Hepatocyte (in vitro differentiated cells): ENCODE results near the gene NOS3. TPM values are rescaled to one million over a fixed set of nuclear protein-coding genes. Genes with fewer than 3 reads are reported as not detected.

ENCODE experiments used
- DNase-seq: peaks from one replicate; pipeline ENCODE4 v3.0.0-alpha.2; 2016; ENCODE audit warnings: low spot score
- H2AFZ ChIP-seq: fragments of 200-600 bp; sonication (generic); 2 replicates; pipeline ENCODE4 v1.6.0; 2016; ENCODE audit warnings: antibody characterized with exemption, mild to moderate bottlenecking
- H3K27ac ChIP-seq: fragments of 200-600 bp; sonication (generic); 2 replicates; pipeline ENCODE4 v1.5.1; 2016; ENCODE audit warnings: mild to moderate bottlenecking
- H3K27me3 ChIP-seq: fragments of 200-600 bp; sonication (generic); 2 replicates; pipeline ENCODE4 v1.6.1; 2016
- H3K36me3 ChIP-seq: fragments of 200-600 bp; sonication (generic); replicated peaks from 2 replicates; pipeline ENCODE4 v1.5.1; 2016; ENCODE audit warnings: low read depth; ENCODE audit not compliant: insufficient read depth
- H3K4me1 ChIP-seq: fragments of 200-600 bp; sonication (generic); 2 replicates; pipeline ENCODE4 v1.5.1; 2016; ENCODE audit warnings: mild to moderate bottlenecking, moderate library complexity; ENCODE audit not compliant: insufficient read depth
- H3K4me2 ChIP-seq: fragments of 200-600 bp; sonication (generic); 2 replicates; pipeline ENCODE4 v1.6.0; 2016
- H3K4me3 ChIP-seq: fragments of 200-600 bp; sonication (generic); 2 replicates; pipeline ENCODE4 v1.5.1; 2016; ENCODE audit warnings: mild to moderate bottlenecking
- H3K79me2 ChIP-seq: fragments of 200-600 bp; sonication (generic); 2 replicates; pipeline ENCODE4 v1.6.0; 2017; ENCODE audit warnings: mild to moderate bottlenecking
- H3K9me2 ChIP-seq: fragments of 200-600 bp; sonication (generic); replicated peaks from 2 replicates; pipeline ENCODE4 v1.6.0; 2017; ENCODE audit warnings: mild to moderate bottlenecking; ENCODE audit not compliant: insufficient read depth
- H3K9me3 ChIP-seq: fragments of 200-600 bp; sonication (generic); 2 replicates; pipeline ENCODE4 v1.5.1; 2016; ENCODE audit warnings: low read depth, mild to moderate bottlenecking
- H4K20me1 ChIP-seq: fragments of 200-600 bp; sonication (generic); 2 replicates; pipeline ENCODE4 v1.6.0; 2016; ENCODE audit warnings: mild to moderate bottlenecking; ENCODE audit not compliant: insufficient read depth, poor library complexity, severe bottlenecking
- EZH2 ChIP-seq: fragments of 200-600 bp; sonication (generic); IDR thresholded peaks from 2 replicates; pipeline ENCODE4 v1.6.1; 2016; ENCODE audit warnings: antibody characterized with exemption, mild to moderate bottlenecking, borderline replicate concordance
- EZH2phosphoT487 ChIP-seq: fragments of 200-600 bp; sonication (generic); IDR thresholded peaks from one replicate; pipeline ENCODE4 v1.6.1; 2018; ENCODE audit warnings: antibody characterized with exemption, mild to moderate bottlenecking, low read depth, moderate library complexity; ENCODE audit not compliant: unreplicated experiment, severe bottlenecking
- WGBS: methylation state at CpG from one replicate; pipeline ENCODE4 v1.1.6; 2016; ENCODE audit warnings: low lambda C conversion rate; ENCODE audit errors: missing lambda C conversion rate; 5-methylcytosine and 5-hydroxymethylcytosine counted together
- polyA plus RNA-seq: library from polyadenylated mRNA; unstranded; fragments of >200 nt; fragmentation: Nextera tagmentation; extraction: Ambion mirVana; gene quantifications from 2 replicates; pipeline ENCODE4 v1.2.1, GENCODE V29; 2016
- total RNA-seq: library from RNA; depleted of rRNA; stranded (reverse); fragments of >200 nt; gene quantifications from 2 replicates; pipeline ENCODE4 v1.2.3, GENCODE V29; 2014
- TF ChIP-seq, protein P1 (sequence below): fragments of 200-600 bp; sonication (generic); IDR thresholded peaks from 2 replicates; pipeline ENCODE4 v1.5.1; 2016; ENCODE audit warnings: antibody characterized with exemption, mild to moderate bottlenecking; ENCODE audit not compliant: poor library complexity

Gene NOS3
- total and polyA plus RNA-seq, 2 experiments from 2014 or later: 9.8 to 17.4 TPM

DNA sequence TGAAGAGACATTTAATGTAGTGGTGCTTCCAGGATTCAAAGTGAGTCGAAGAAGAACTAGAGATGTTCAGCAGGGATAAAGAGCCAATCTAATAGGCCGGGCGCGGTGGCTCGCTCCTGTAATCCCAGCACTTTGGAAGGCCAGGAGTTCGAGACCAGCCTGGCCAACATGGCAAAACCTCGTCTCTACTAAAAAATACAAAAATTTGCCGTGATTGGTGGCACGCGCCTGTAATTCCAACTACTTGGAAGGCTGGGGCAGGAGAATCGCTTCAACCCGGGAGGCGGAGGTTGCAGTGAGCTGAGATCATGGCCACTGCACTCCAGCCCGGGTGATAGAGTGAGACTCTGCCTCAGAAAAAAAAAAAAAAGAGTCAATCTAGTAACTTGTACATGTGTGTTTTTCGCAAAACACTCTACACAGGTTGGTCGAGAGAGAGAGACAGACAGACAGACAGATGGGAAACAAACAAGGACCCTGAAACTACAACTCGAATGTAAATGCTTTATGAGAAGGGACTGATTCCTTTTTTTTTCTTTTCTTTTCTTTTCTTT is 38.2 kb downstream of the NOS3 start:
- H3K9me2 ChIP-seq: no peaks in the 10 kb centered on the region
- peaks cover 8% of the 10 kb centered on the region for H3K4me1 ChIP-seq
- peak overlapping the region; percentile 73 for H3K27ac ChIP-seq
- H4K20me1 ChIP-seq: no peaks in the 10 kb centered on the region
- H3K4me2 ChIP-seq: peak overlapping the region; percentile 85
- H3K27me3 ChIP-seq: no peaks in the 10 kb centered on the region
- H3K79me2 ChIP-seq: peaks cover 13% of the 10 kb centered on the region
- 77% methylated on average over 17 of the region's 17 CpGs for WGBS
- H2AFZ ChIP-seq: peak overlapping the region; percentile 84
- H3K36me3 ChIP-seq: no peaks in the 10 kb centered on the region
- peak overlapping the region; percentile 51 for H3K4me3 ChIP-seq
- no peaks in the 10 kb centered on the region for H3K9me3 ChIP-seq
- TF ChIP-seq EZH2: no peak
- TF ChIP-seq EZH2phosphoT487: no peak
- TF ChIP-seq, protein P1, sequence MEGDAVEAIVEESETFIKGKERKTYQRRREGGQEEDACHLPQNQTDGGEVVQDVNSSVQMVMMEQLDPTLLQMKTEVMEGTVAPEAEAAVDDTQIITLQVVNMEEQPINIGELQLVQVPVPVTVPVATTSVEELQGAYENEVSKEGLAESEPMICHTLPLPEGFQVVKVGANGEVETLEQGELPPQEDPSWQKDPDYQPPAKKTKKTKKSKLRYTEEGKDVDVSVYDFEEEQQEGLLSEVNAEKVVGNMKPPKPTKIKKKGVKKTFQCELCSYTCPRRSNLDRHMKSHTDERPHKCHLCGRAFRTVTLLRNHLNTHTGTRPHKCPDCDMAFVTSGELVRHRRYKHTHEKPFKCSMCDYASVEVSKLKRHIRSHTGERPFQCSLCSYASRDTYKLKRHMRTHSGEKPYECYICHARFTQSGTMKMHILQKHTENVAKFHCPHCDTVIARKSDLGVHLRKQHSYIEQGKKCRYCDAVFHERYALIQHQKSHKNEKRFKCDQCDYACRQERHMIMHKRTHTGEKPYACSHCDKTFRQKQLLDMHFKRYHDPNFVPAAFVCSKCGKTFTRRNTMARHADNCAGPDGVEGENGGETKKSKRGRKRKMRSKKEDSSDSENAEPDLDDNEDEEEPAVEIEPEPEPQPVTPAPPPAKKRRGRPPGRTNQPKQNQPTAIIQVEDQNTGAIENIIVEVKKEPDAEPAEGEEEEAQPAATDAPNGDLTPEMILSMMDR: no peak
- DNase-seq: no peak

DNA sequence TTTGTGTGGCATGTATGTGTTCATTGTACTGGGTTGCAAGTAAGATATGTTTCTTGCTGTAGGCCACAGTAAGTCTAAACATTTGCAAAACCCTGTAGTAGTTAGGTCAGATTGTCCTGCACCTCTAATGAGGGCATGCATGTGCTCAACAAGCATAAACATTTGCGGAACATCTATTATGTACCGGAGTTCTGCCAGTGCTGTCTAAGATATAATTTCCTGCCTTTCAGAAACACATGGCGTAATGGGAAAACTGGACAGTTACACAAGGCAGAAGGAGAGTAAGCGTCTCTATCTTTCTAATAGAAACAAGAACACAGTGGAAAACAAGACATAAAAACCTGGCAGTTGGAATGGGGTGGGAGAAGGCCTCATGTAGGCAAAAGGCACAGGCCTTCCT is 40.2 kb downstream of the NOS3 start:
- Histone ChIP-seq H3K4me1 (peaks cover 8% of the 10 kb centered on the region), H3K4me2 (no peak overlapping the region), H3K9me2 (no peaks in the 10 kb centered on the region), H3K27me3 (no peaks in the 10 kb centered on the region), H3K9me3 (no peaks in the 10 kb centered on the region), H3K4me3 (no peak overlapping the region), H3K27ac (no peak overlapping the region), H3K79me2 (peaks cover 13% of the 10 kb centered on the region), H2AFZ (no peak overlapping the region), H4K20me1 (no peaks in the 10 kb centered on the region), H3K36me3 (no peaks in the 10 kb centered on the region)
- WGBS: 88% methylated on average over 4 of the region's 4 CpGs
- no peak for TF ChIP-seq EZH2phosphoT487
- TF ChIP-seq EZH2: no peak
- TF ChIP-seq, protein P1: no peak
- DNase-seq: no peak

DNA sequence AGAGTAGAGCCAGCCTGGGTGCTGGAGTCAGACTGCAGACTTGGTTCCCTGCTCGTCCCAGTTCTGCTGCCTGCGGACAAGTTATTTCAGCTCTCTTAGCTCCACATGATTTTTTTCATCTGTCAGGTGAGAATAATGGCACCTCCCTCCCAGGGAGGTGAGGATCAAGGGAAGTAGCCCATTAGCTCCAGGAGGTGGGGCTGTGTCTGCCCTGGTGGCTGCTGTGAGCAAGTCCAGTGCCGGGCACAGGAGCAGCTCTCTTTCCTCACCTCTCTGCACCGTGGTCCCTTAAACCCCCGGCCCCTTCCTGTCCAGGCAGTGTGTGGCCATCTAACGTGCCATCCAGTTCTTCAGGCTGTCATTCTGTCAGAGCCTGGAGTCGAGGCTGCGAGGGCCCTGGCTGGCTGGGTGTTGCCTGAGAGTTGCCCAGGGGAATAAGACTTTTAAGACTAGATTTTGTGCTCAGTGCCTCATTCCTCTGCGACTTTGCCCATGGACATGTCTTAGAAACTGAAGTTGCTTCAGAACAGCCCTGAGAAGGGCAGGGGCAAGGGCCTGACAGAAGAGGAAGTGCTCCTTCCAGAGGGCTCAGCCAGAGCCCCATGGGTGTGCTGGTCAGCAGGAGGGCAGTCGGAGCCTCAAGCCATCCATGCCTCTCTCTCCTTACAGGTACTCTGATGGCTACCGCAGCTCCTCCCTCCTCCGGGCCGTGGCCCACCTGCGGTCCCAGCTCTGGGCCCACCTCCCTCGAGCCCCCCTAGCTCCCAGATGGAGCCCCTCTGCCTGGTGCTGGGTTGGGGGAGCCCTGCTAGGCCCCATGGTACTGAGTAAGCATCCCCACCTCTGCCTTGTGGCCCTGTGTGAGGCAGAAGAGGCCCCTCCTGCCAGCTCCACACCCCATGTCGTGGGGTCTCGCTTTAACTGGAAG is 42.4 kb downstream of the NOS3 start:
- Histone ChIP-seq H3K36me3 (no peaks in the 10 kb centered on the region), H3K4me2 (no peak overlapping the region), H3K79me2 (peaks cover 13% of the 10 kb centered on the region), H3K4me1 (peaks cover 8% of the 10 kb centered on the region), H3K27ac (no peak overlapping the region), H3K9me2 (no peaks in the 10 kb centered on the region), H3K27me3 (no peaks in the 10 kb centered on the region), H4K20me1 (no peaks in the 10 kb centered on the region), H3K4me3 (no peak overlapping the region), H2AFZ (no peak overlapping the region), H3K9me3 (no peaks in the 10 kb centered on the region)
- TF ChIP-seq EZH2phosphoT487 (no peak), EZH2 (no peak)
- TF ChIP-seq, protein P1: no peak
- DNase-seq: no peak
- WGBS: 95% methylated on average over 17 of the region's 17 CpGs
